GM10266 (cell line): ENCODE measurements around the gene AFG1L.
A peak's percentile ranks its signal among the peaks of the same experiment; 100 is the strongest.

ENCODE experiments used
- DNase-seq: peaks from one replicate; pipeline ENCODE4 v3.0.0; 2012; ENCODE audit errors: extremely low spot score
- TF ChIP-seq, protein P1 (sequence below): IDR thresholded peaks from 2 replicates; pipeline ENCODE4 v1.5.1; 2012; ENCODE audit warnings: mild to moderate bottlenecking, low read depth; ENCODE audit not compliant: control insufficient read depth, insufficient read depth; ENCODE audit errors: missing control alignments

The AFG1L gene

DNA sequence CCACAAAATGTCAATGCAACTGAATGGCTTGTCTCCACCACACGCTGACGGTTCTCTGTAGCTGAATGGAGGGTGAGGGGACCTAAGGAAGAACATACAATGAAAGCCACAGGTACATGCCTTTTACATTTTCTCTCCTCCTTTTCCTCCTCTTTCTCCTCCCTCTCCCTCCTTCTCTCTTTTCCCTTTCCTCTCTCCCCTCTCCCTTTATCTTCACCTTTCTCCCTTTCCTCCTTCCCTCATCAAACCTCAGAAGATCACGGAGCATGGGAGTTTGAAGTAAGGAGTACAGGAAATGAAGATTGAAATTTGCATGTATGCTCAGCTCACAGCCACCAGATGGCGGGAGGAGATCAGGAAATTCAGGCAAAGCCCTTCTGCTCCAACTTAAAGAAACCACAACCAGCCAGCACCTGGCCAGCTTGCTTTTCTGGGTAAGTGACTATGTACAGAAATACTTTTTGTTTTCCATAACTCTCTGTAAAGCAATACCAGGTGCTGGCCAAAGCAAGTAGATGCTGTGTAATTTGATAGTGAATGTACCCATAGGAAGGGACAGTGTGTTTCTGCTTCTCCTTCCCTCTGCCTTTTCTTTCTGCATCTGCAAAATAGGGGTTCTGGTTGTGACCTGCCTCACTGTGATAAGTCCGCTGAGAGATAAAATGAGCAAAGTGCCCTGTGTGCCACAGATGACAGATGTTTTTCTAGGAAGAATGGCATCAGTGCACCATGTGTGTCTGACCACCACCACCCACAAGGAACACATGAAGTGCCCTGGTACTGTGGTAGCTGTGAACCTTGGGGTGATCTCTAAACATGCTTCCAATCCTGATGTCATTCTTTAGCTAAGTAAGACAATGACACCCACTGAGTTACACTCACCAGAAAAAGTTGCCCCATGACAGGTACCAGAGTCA, 247.2 kb downstream of the AFG1L start:
- TF ChIP-seq, protein P1, sequence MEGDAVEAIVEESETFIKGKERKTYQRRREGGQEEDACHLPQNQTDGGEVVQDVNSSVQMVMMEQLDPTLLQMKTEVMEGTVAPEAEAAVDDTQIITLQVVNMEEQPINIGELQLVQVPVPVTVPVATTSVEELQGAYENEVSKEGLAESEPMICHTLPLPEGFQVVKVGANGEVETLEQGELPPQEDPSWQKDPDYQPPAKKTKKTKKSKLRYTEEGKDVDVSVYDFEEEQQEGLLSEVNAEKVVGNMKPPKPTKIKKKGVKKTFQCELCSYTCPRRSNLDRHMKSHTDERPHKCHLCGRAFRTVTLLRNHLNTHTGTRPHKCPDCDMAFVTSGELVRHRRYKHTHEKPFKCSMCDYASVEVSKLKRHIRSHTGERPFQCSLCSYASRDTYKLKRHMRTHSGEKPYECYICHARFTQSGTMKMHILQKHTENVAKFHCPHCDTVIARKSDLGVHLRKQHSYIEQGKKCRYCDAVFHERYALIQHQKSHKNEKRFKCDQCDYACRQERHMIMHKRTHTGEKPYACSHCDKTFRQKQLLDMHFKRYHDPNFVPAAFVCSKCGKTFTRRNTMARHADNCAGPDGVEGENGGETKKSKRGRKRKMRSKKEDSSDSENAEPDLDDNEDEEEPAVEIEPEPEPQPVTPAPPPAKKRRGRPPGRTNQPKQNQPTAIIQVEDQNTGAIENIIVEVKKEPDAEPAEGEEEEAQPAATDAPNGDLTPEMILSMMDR: peak; percentile 85
- peak; percentile 46 for DNase-seq

DNA sequence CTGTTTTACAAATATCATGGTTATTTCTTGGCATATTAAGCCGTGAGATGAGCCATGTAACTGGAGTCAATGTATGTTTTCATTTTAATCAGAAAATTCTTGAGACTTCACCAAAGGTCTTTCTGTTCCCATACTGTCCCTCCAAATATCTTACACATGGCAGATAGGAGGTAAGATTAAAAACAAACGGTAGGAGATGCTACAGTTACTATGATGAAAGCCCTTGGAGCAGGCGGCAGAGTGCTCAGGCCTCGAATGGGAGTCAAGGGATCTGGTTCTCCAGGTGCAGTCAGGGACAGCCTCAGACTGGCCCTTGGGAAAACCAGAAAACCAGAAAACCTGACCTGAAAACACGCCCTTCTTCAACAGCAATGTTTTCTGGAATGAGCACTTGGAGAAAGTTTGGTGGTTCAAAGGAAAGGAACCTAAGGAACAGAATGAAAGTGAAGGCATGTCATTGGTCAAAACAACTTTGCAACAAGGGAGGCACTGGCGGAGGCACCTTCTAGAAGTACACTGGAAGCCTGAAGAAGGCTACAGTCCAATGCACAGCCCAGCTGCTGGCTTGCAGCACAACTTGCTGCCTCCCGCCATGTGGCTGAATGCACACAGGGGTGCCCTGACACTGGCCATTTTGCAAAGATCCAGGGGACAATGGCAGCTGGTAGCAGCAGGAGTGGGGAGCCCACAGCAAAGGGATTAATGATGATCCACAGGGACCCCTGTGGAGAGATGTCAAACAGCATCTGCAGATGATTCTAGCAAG, 248.5 kb downstream of the AFG1L start:
- TF ChIP-seq, protein P1: no peak
- no peak for DNase-seq

DNA sequence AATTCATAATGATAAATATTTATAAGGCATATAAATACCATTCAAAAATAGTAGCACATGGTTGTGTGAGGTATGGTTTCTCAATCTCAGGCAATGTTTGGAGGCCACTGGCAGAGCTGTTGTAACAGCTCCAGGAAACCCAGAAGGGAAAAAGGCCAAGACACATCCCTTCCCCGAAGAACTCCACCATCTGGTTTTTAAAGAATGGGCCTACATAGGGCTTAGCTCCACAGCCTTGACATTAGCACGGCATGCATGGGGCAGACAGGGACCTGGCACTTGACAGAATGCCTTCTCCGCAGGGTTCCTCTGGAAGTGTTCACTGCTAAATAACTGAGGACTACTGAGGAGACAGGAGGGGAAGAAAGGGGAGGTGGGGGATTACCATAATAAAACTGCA, 249.8 kb downstream of the AFG1L start:
- TF ChIP-seq, protein P1: no peak
- no peak for DNase-seq

DNA sequence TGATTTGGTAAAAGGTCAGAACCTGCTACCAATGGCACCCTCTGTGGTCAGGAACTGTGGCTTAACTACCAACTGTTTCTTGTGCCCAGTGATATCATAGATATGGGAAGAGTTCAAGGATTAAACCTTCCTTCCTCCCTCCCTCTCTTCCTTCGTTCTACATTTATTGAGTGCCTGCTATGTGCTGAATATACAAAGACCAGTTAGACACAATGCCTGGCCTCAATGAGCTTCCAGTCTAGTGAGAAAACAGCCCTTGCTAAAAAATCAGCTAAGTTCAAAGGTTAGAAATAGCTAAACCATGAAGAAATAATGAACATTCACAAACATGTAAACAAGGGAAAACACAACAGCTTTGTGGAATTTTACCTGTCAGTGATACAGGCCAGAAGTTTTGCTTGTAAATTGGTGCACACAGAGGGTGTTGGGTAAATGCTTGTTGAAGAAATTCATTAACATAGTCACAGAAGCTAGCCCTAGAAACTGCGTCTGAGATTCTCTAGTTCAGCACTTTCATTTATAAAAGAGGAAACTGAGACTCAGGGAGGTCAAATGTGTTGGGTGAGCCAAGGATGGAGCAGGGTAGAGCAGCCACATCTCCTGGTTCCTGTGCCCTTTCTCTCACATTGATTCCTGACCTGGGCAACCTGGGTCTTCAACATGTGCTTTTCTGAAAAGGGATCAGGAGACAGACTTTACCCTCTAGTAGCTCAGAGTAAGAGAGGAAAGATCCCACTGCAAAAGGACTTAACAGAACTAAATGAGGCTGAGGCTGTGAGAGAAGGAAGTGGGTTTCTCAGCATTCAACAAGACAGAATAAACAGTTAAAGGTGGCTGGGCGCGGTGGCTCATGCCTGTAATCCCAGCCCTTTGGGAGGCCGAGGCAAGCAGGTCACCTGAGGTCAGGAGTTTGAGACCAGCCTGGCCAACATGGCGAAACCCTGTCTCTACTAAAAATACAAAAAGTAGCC, 251.5 kb downstream of the AFG1L start:
- DNase-seq: no peak
- TF ChIP-seq, protein P1: no peak

DNA sequence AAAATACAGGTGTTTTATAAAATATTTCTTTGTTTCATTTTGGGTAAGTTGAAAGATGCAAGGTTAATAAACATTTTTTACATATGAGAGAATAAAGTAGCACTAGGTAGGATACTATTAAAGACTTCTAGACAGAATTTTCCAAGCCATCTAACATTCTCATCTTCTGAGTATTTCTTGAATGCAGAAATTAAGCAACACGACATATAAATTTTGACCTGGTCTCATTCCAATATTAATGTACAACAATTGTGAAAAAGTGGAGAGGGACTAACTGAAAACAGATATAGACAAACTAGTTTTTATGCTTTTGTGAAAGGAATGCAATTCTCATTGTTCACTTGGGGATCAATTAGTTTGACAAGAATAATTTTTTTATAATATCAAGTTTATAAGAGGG, 254.4 kb downstream of the AFG1L start:
- TF ChIP-seq, protein P1: no peak

DNA sequence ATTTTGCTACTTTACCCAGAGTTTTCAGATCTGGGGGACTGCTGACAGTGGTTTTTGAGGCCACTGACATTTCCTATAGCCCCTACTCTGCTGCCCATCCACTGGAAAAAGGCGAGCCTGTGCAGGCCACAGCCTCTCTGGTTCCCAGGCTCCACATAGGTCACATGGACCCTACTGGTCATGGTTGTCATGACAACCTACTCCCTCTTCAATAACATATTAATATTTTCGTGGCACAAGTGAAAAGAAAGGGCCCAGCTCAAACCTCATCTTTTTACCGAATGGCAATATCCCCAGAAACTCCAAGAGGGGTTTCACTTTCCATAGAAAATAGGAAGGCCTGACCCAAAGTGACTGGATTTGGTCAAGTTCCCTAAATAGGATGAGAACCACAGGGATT, 254.9 kb downstream of the AFG1L start:
- TF ChIP-seq, protein P1: no peak
- no peak for DNase-seq

More for the DNA sequence above, 254.4 kb downstream of the AFG1L start:
- DNase-seq: no peak
